ENCODE measurements around the gene C22orf15. TPM values are rescaled to one million over a fixed set of nuclear protein-coding genes. Genes with fewer than 3 reads are reported as not detected.

The C22orf15 gene
- total RNA-seq, 4 donors from 2014 or later, result not detected

GRCh38 chr22:23800297-23801237 is 37.8 kb downstream of the C22orf15 start:
- DNase-seq (ENCODE audit: low spot score) (no peak), ATAC-seq (ENCODE audit: low FRiP score) (no peak)
- TF ChIP-seq CTCF (IDR thresholded peaks at IDR 0.05), result no peak

- no peak for DNase-seq (ENCODE audit: low spot score)
- ATAC-seq (ENCODE audit: low FRiP score), result no peak
- TF ChIP-seq CTCF (IDR thresholded peaks at IDR 0.05), result no peak
These were observed 38.5 kb downstream of the C22orf15 start for GRCh38 chr22:23801238-23801821.

- DNase-seq (ENCODE audit: low spot score), result no peak
- no peak for ATAC-seq (ENCODE audit: low FRiP score)
- no peak for TF ChIP-seq CTCF (IDR thresholded peaks at IDR 0.05)
These were observed 39.1 kb downstream of the C22orf15 start for GRCh38 chr22:23801886-23802377.

GRCh38 chr22:23803001-23803819 is 40.4 kb downstream of the C22orf15 start:
- no peak for DNase-seq (ENCODE audit: low spot score)
- ATAC-seq (ENCODE audit: low FRiP score), result no peak
- no peak for TF ChIP-seq CTCF (IDR thresholded peaks at IDR 0.05)

- DNase-seq (ENCODE audit: low spot score), result no peak
- no peak for ATAC-seq (ENCODE audit: low FRiP score)
- no peak for TF ChIP-seq CTCF (IDR thresholded peaks at IDR 0.05)
These were observed 42.0 kb downstream of the C22orf15 start for GRCh38 chr22:23804781-23805291.

GRCh38 chr22:23806837-23807236 is 44.0 kb downstream of the C22orf15 start:
- ATAC-seq (ENCODE audit: low FRiP score), result no peak
- TF ChIP-seq CTCF (IDR thresholded peaks at IDR 0.05), result no peak

More at GRCh38 chr22:23806837-23807236, 44.0 kb downstream of the C22orf15 start:
- no peak for DNase-seq (ENCODE audit: low spot score)
